NK-92 treated with Interleukin-12 subunit alpha and Interleukin-12 subunit beta, amount 100 ng/mL, for 24 hours (cell line): Measurements from ENCODE around the gene TFF1.

Source experiments
- DNase-seq: peaks from one replicate; lab custom pipeline; 2025; lab: John Stamatoyannopoulos, UW

Gene TFF1

GRCh38 chr21:42362700-42363099 is 3.6 kb downstream of the TFF1 start:
- no peak for DNase-seq

GRCh38 chr21:42362198-42362597 is 4.1 kb downstream of the TFF1 start:
- no peak for DNase-seq

- DNase-seq, result no peak
Observed at GRCh38 chr21:42361286-42361685, 5.0 kb downstream of the TFF1 start.

GRCh38 chr21:42360317-42360716 is 6.0 kb downstream of the TFF1 start:
- DNase-seq, result peak; percentile 25

GRCh38 chr21:42358937-42359336 is 7.4 kb downstream of the TFF1 start:
- DNase-seq, result no peak

- no peak for DNase-seq
Observed at GRCh38 chr21:42358261-42358660, 8.1 kb downstream of the TFF1 start.

GRCh38 chr21:42357307-42357706 is 9.0 kb downstream of the TFF1 start:
- DNase-seq, result no peak

- no peak for DNase-seq
Observed at GRCh38 chr21:42356650-42357049, 9.7 kb downstream of the TFF1 start.

- no peak for DNase-seq
Observed at GRCh38 chr21:42356046-42356445, 10.3 kb downstream of the TFF1 start.

- DNase-seq, result no peak
Observed at GRCh38 chr21:42353623-42354022, 12.7 kb downstream of the TFF1 start.

- no peak for DNase-seq
Observed at GRCh38 chr21:42352441-42353095, 13.8 kb downstream of the TFF1 start.

GRCh38 chr21:42351626-42352440 is 14.5 kb downstream of the TFF1 start:
- DNase-seq, result no peak

- DNase-seq, result no peak
Observed at GRCh38 chr21:42350927-42351426, 15.4 kb downstream of the TFF1 start, which contains the start of gene TFF2. Gene TFF2, minus strand, starts transcription at chr21:42350994. Its CDS starts 37 bp downstream, at chr21:42350957.

- DNase-seq, result no peak
Observed at GRCh38 chr21:42350318-42350910, 15.9 kb downstream of the TFF1 start.

- DNase-seq, result no peak
Observed at GRCh38 chr21:42349420-42350317, 16.7 kb downstream of the TFF1 start.

GRCh38 chr21:42348762-42349161 is 17.6 kb downstream of the TFF1 start:
- DNase-seq, result no peak

GRCh38 chr21:42347601-42348327 is 18.6 kb downstream of the TFF1 start:
- no peak for DNase-seq

GRCh38 chr21:42346866-42347600 is 19.3 kb downstream of the TFF1 start:
- no peak for DNase-seq

GRCh38 chr21:42346441-42346840 is 19.9 kb downstream of the TFF1 start:
- DNase-seq, result no peak

GRCh38 chr21:42344631-42345030 is 21.7 kb downstream of the TFF1 start:
- DNase-seq, result no peak
